Activated T-cell treated with anti-CD3 and anti-CD28 coated beads, Interleukin-2, amount 50 U/mL, for 4 hours (primary cell): ENCODE results near the gene BAX. TPM values are rescaled to one million over a fixed set of nuclear protein-coding genes. Genes with fewer than 3 reads are reported as not detected.

Source experiments
- ATAC-seq, 2 donors: fragments of 200-7000 bp; cut with Tn5 transposase; one replicate each; pipeline ENCODE4 v1.10.0; 2021
- DNase-seq: peaks from one replicate; pipeline ENCODE4 v3.0.0-alpha.2; 2020
- H3K27me3 Mint-ChIP-seq: one replicate; pipeline ENCODE4 v1.8.0; 2021; ENCODE audit warnings: low read depth, mixed read lengths
- H3K36me3 Mint-ChIP-seq: one replicate; pipeline ENCODE4 v1.8.0; 2022; ENCODE audit warnings: mixed read lengths; ENCODE audit not compliant: insufficient read depth
- H3K4me1 Mint-ChIP-seq: one replicate; pipeline ENCODE4 v1.8.0; 2021; ENCODE audit warnings: low read depth, mixed read lengths
- H3K4me3 Mint-ChIP-seq: one replicate; pipeline ENCODE4 v1.8.0; 2021; ENCODE audit warnings: mild to moderate bottlenecking, moderate library complexity, mixed read lengths
- H3K9me3 Mint-ChIP-seq: one replicate; pipeline ENCODE4 v1.8.0; 2021; ENCODE audit warnings: mixed read lengths
- total RNA-seq, 3 donors: library from RNA; stranded (reverse); gene quantifications; one replicate each; pipeline ENCODE4 v1.2.1, GENCODE V29; 2021

Gene BAX
- total RNA-seq, 3 donors from 2014 or later: 200 to 250 (median 203) TPM

GRCh38 chr19:48993175-48994034, 38.7 kb downstream of the BAX start, which contains the start of the genes GYS1 and RUVBL2:
TSS of gene GYS1 (minus strand) at chr19:48993309. CDS start at chr19:48993112, 197 bp downstream.
TSS of gene RUVBL2 (plus strand) at chr19:48993887. CDS start at chr19:48993912, 25 bp downstream.
- Mint-ChIP-seq H3K4me1 (peaks cover 33% of the 10 kb centered on the region), H3K9me3 (no peaks in the 10 kb centered on the region), H3K36me3 (peaks cover 20% of the 10 kb centered on the region), H3K4me3 (peak within 1 kb of the TSS; percentile 95), H3K27me3 (no peaks in the 10 kb centered on the region)
- ATAC-seq (peak; percentile 94 to 95), DNase-seq (peak; percentile 99)

GRCh38 chr19:48994035-48994386, 39.3 kb downstream of the BAX start:
- Mint-ChIP-seq H3K4me1 (peaks cover 33% of the 10 kb centered on the region), H3K9me3 (no peaks in the 10 kb centered on the region), H3K27me3 (no peaks in the 10 kb centered on the region), H3K36me3 (peaks cover 17% of the 10 kb centered on the region), H3K4me3 (peak overlapping the region; percentile 95)
- DNase-seq: no peak
- no peak for ATAC-seq

- ATAC-seq: no peak
- Mint-ChIP-seq H3K27me3 (no peaks in the 10 kb centered on the region), H3K9me3 (no peaks in the 10 kb centered on the region), H3K4me1 (peaks cover 22% of the 10 kb centered on the region), H3K4me3 (no peak overlapping the region), H3K36me3 (peaks cover 21% of the 10 kb centered on the region)
- DNase-seq: peak; percentile 43
Measured at GRCh38 chr19:48997972-48998371, 43.3 kb downstream of the BAX start.

GRCh38 chr19:48999481-49000325, 45.0 kb downstream of the BAX start:
- DNase-seq (peak; percentile 65), ATAC-seq (peak; percentile 80 to 96)
- Mint-ChIP-seq H3K4me1 (peaks cover 14% of the 10 kb centered on the region), H3K4me3 (no peak overlapping the region), H3K9me3 (no peaks in the 10 kb centered on the region), H3K36me3 (peaks cover 22% of the 10 kb centered on the region), H3K27me3 (no peaks in the 10 kb centered on the region)

- no peaks in the 10 kb centered on the region for H3K27me3 Mint-ChIP-seq
- ATAC-seq: no peak
- no peaks in the 10 kb centered on the region for H3K9me3 Mint-ChIP-seq
- no peak for DNase-seq
- peaks cover 6% of the 10 kb centered on the region for H3K4me1 Mint-ChIP-seq
- H3K4me3 Mint-ChIP-seq: no peak overlapping the region
- peaks cover 20% of the 10 kb centered on the region for H3K36me3 Mint-ChIP-seq
Measured at GRCh38 chr19:49004133-49004532, 49.5 kb downstream of the BAX start.

- DNase-seq (no peak), ATAC-seq (no peak)
- H3K4me3 Mint-ChIP-seq: no peak overlapping the region
- no peaks in the 10 kb centered on the region for H3K9me3 Mint-ChIP-seq
- no peaks in the 10 kb centered on the region for H3K27me3 Mint-ChIP-seq
- no peaks in the 10 kb centered on the region for H3K4me1 Mint-ChIP-seq
- peaks cover 14% of the 10 kb centered on the region for H3K36me3 Mint-ChIP-seq
Measured at GRCh38 chr19:49004964-49005614, 50.4 kb downstream of the BAX start.

GRCh38 chr19:49006905-49007304, 52.2 kb downstream of the BAX start:
- Mint-ChIP-seq H3K4me3 (no peak overlapping the region), H3K9me3 (no peaks in the 10 kb centered on the region), H3K36me3 (peaks cover 14% of the 10 kb centered on the region), H3K4me1 (no peaks in the 10 kb centered on the region), H3K27me3 (no peaks in the 10 kb centered on the region)
- ATAC-seq (no peak), DNase-seq (no peak)

- H3K4me1 Mint-ChIP-seq: no peaks in the 10 kb centered on the region
- DNase-seq (no peak), ATAC-seq (no peak)
- peaks cover 12% of the 10 kb centered on the region for H3K36me3 Mint-ChIP-seq
- H3K9me3 Mint-ChIP-seq: no peaks in the 10 kb centered on the region
- H3K4me3 Mint-ChIP-seq: no peak overlapping the region
- no peaks in the 10 kb centered on the region for H3K27me3 Mint-ChIP-seq
Measured at GRCh38 chr19:49009828-49010227, 55.2 kb downstream of the BAX start.

GRCh38 chr19:49010453-49010852, 55.8 kb downstream of the BAX start:
- Mint-ChIP-seq H3K4me1 (no peaks in the 10 kb centered on the region), H3K36me3 (peaks cover 7% of the 10 kb centered on the region), H3K27me3 (no peaks in the 10 kb centered on the region), H3K4me3 (no peak overlapping the region), H3K9me3 (no peaks in the 10 kb centered on the region)
- ATAC-seq (no peak), DNase-seq (no peak)

- Mint-ChIP-seq H3K27me3 (no peaks in the 10 kb centered on the region), H3K4me3 (no peak overlapping the region), H3K4me1 (no peaks in the 10 kb centered on the region), H3K9me3 (no peaks in the 10 kb centered on the region), H3K36me3 (peaks cover 8% of the 10 kb centered on the region)
- ATAC-seq: no peak
- DNase-seq: no peak
Measured at GRCh38 chr19:49011194-49011593, 56.5 kb downstream of the BAX start.

Other genes starting within 250 kb of the BAX start
- under 1 TPM; 0.33 to 0.69 (median 0.51) TPM for gene MAMSTR, start 235.2 kb upstream of the BAX start, total RNA-seq
- gene RASIP1, start 214.3 kb upstream of the BAX start, total RNA-seq: under 1 TPM; 0.16 to 0.65 (median 0.18) TPM
- gene IZUMO1, start 208.0 kb upstream of the BAX start, total RNA-seq: not detected
- under 1 TPM; 0.13 to 0.22 (median 0.18) TPM for gene FUT1, start 202.2 kb upstream of the BAX start, total RNA-seq
- not detected for gene FGF21, start 199.4 kb upstream of the BAX start, total RNA-seq
- gene BCAT2, start 143.8 kb upstream of the BAX start, total RNA-seq: 10 to 100 TPM; 73.0 to 81.7 (median 78.2) TPM
- gene HSD17B14, start 118.4 kb upstream of the BAX start, total RNA-seq: under 1 TPM; 0.37 to 0.65 (median 0.61) TPM
- 1 to 10 TPM; 4.1 to 4.6 (median 4.6) TPM for gene PLEKHA4, start 86.3 kb upstream of the BAX start, total RNA-seq
- gene PPP1R15A, start 82.5 kb upstream of the BAX start, total RNA-seq: 100 to 1,000 TPM in 2 of 3 donors, 10 to 100 TPM in 1; 76.0 to 134 (median 110) TPM
- under 1 TPM in 1 of 3 donors, not detected in 2; 0.69 TPM for gene TULP2, start 56.1 kb upstream of the BAX start, total RNA-seq
- gene NUCB1, start 54.6 kb upstream of the BAX start, total RNA-seq: 10 to 100 TPM; 88.5 to 90.0 (median 89.3) TPM
- gene DHDH, start 21.2 kb upstream of the BAX start, total RNA-seq: not detected
- gene FTL, start 10.4 kb downstream of the BAX start, total RNA-seq: 1,000 to 10,000 TPM in 2 of 3 donors, 100 to 1,000 TPM in 1; 996 to 1,080 (median 1,001) TPM
- gene GYS1, start 38.4 kb downstream of the BAX start, total RNA-seq: 10 to 100 TPM; 34.5 to 41.1 (median 35.5) TPM
- 100 to 1,000 TPM; 208 to 257 (median 230) TPM for gene RUVBL2, start 39.0 kb downstream of the BAX start, total RNA-seq
- gene LHB, start 62.2 kb downstream of the BAX start, total RNA-seq: not detected
- gene CGB3, start 69.5 kb downstream of the BAX start, total RNA-seq: not detected
- gene CGB2, start 77.0 kb downstream of the BAX start, total RNA-seq: not detected
- not detected for gene CGB1, start 82.0 kb downstream of the BAX start, total RNA-seq
- not detected for gene CGB5, start 89.0 kb downstream of the BAX start, total RNA-seq
- gene CGB8, start 94.2 kb downstream of the BAX start, total RNA-seq: not detected
- gene CGB7, start 102.9 kb downstream of the BAX start, total RNA-seq: not detected
- gene NTF4, start 109.9 kb downstream of the BAX start, total RNA-seq: not detected
- not detected for gene KCNA7, start 117.8 kb downstream of the BAX start, total RNA-seq
- 100 to 1,000 TPM; 278 to 294 (median 283) TPM for gene SNRNP70, start 130.6 kb downstream of the BAX start, total RNA-seq
- gene LIN7B, start 159.5 kb downstream of the BAX start, total RNA-seq: 1 to 10 TPM; 4.0 to 6.3 (median 4.2) TPM
- 1 to 10 TPM; 1.5 to 2.9 (median 2.6) TPM for gene C19orf73, start 164.3 kb downstream of the BAX start, total RNA-seq
- gene PPFIA3, start 164.7 kb downstream of the BAX start, total RNA-seq: 1 to 10 TPM; 3.4 to 5.0 (median 4.0) TPM
- gene HRC, start 200.5 kb downstream of the BAX start, total RNA-seq: not detected
- under 1 TPM; 0.37 to 0.43 (median 0.38) TPM for gene TRPM4, start 202.9 kb downstream of the BAX start, total RNA-seq